ENCODE measurements around the gene CTSA.

CTSA gene

GRCh38 chr20:45909336-45909808 lies 18.2 kb downstream of the CTSA start:
- H3K4me3 ChIP-seq (ENCODE audit: low read depth, low read length) = no peak overlapping the region
- POLR2A ChIA-PET = interaction anchor here (0.7 kb wide), 1 partner anchor 25 kb away, joined by 3 read pairs; the partner anchor contains the start of gene PCIF1
- DNase-seq (ENCODE audit: low read depth, low spot score) = no peak
- TF ChIP-seq CTCF (IDR thresholded peaks at IDR 0.05; ENCODE audit: insufficient read depth, low read length, missing control alignments) = no peak
- CTCF ChIA-PET = interaction anchor here (1.0 to 3.7 kb wide), 5 partner anchors 10 to 20 kb away, joined by 3 to 22 read pairs (median 4); partner anchors contain the start of genes CTSA and NEURL2

GRCh38 chr20:45909817-45910669 lies 18.9 kb downstream of the CTSA start:
- no peak for DNase-seq (ENCODE audit: low read depth, low spot score)
- CTCF ChIA-PET = interaction anchor here (1.0 to 3.7 kb wide), 4 partner anchors 16 to 111 kb away, joined by 3 to 22 read pairs (median 6); partner anchors contain the start of genes CTSA and NEURL2
- no peak for TF ChIP-seq CTCF (IDR thresholded peaks at IDR 0.05; ENCODE audit: insufficient read depth, low read length, missing control alignments)
- POLR2A ChIA-PET = interaction anchor here (0.7 kb wide), 1 partner anchor 24 kb away, joined by 3 read pairs; the partner anchor contains the start of gene PCIF1
- H3K4me3 ChIP-seq (ENCODE audit: low read depth, low read length) = peak overlapping the region; percentile 23

- H3K4me3 ChIP-seq (ENCODE audit: low read depth, low read length) = peak overlapping the region; percentile 57
- CTCF ChIA-PET = interaction anchor here (1.0 to 3.7 kb wide), 3 partner anchors 17 to 112 kb away, joined by 3 to 22 read pairs (median 5); partner anchors contain the start of genes CTSA and NEURL2
- POLR2A ChIA-PET = interaction anchor here (0.8 to 0.9 kb wide), 2 partner anchors 20 to 23 kb away, joined by 3 read pairs; partner anchors contain the start of genes CTSA, NEURL2 and PCIF1
- peak; percentile 89 for DNase-seq (ENCODE audit: low read depth, low spot score)
- TF ChIP-seq CTCF (IDR thresholded peaks at IDR 0.05; ENCODE audit: insufficient read depth, low read length, missing control alignments) = no peak
Observed at GRCh38 chr20:45910670-45911485, 19.7 kb downstream of the CTSA start.

- peak within 1 kb of the TSS; percentile 57 for H3K4me3 ChIP-seq (ENCODE audit: low read depth, low read length)
- POLR2A ChIA-PET = interaction anchor here (0.8 to 0.9 kb wide), 3 partner anchors 20 to 57 kb away, joined by 3 read pairs; partner anchors contain the start of genes CTSA, NEURL2 and PCIF1
- DNase-seq (ENCODE audit: low read depth, low spot score) = no peak
- no peak for TF ChIP-seq CTCF (IDR thresholded peaks at IDR 0.05; ENCODE audit: insufficient read depth, low read length, missing control alignments)
- CTCF ChIA-PET = no interaction called here
Observed at GRCh38 chr20:45911486-45912343, 20.6 kb downstream of the CTSA start, which contains the start of gene PLTP. PLTP (minus strand) TSS chr20:45912155; CDS start chr20:45911452, 703 bp downstream.

GRCh38 chr20:45912344-45912682 lies 21.2 kb downstream of the CTSA start:
- POLR2A ChIA-PET = interaction anchor here (0.8 kb wide), 1 partner anchor 57 kb away, joined by 3 read pairs; no protein-coding TSS in a partner anchor
- TF ChIP-seq CTCF (IDR thresholded peaks at IDR 0.05; ENCODE audit: insufficient read depth, low read length, missing control alignments) = no peak

More at GRCh38 chr20:45912344-45912682, 21.2 kb downstream of the CTSA start:
- peak overlapping the region; percentile 57 for H3K4me3 ChIP-seq (ENCODE audit: low read depth, low read length)
- CTCF ChIA-PET = no interaction called here
- DNase-seq (ENCODE audit: low read depth, low spot score) = no peak

Measured in AG04449 (cell line).